ENCODE data around the gene MAGEA10. TPM values are rescaled to one million over a fixed set of nuclear protein-coding genes. Genes with fewer than 3 reads are reported as not detected.

MAGEA10 gene
- total RNA-seq, 1 donor: not detected

DNA sequence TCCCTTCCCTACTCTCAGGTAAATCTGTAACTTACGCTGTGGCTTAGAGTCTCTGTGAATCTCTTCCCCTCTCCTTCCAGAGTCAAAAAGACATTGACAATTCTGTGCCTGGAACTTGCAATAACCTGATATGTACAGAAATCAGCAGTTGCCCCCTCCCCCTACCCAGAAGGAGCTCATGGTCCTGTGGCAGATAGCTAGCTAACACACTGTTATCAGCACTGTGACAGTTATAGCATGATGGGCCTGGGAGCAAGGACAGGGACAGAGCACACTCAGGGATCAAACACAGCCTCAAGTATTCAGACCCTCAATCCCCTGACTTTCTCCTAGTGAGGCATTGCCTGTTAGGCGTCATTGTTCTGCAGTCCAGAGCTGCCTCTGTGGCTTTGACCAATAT, 18.7 kb upstream of the MAGEA10 start:
- TF ChIP-seq CTCF (IDR thresholded peaks at IDR 0.05; ENCODE audit: insufficient read depth, low read depth, low read length): no peak
- no peak for DNase-seq (ENCODE audit: low read depth)
- H3K4me3 ChIP-seq (ENCODE audit: low read depth, low read length): no peak overlapping the region

DNA sequence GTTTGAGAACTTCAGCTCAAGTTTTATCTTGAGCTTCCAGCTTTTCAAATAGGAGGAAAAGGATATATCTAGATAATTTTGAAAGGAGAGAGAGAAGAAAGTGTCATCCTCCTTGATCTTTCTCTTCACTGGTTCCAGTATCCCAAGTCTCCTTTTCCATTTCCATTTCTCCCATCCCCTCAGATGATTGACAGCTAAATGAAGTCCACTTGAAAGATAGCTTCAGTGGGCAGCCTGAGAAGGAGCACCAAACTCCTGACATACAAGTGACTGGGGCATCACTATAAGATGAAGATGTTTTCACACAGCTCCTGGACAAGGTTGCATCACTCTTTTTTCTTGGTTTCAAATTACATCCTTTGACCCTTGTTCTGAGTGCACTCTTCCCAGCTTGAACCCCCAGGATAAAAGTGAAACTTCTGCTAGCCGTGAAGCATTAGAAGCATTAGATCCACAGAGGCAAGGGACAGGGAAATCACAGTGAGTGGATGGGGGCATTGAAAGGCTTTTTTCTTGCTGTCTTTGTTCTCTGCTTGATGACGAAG, 17.5 kb upstream of the MAGEA10 start:
- no peak for TF ChIP-seq CTCF (IDR thresholded peaks at IDR 0.05; ENCODE audit: insufficient read depth, low read depth, low read length)
- DNase-seq (ENCODE audit: low read depth): no peak
- no peak overlapping the region for H3K4me3 ChIP-seq (ENCODE audit: low read depth, low read length)

- H3K4me3 ChIP-seq (ENCODE audit: low read depth, low read length): no peak overlapping the region
- no peak for TF ChIP-seq CTCF (IDR thresholded peaks at IDR 0.05; ENCODE audit: insufficient read depth, low read depth, low read length)
- DNase-seq (ENCODE audit: low read depth): no peak
These were observed 15.7 kb upstream of the MAGEA10 start for GRCh38 chrX:152154050-152154449.

- DNase-seq (ENCODE audit: low read depth): no peak
- no peak for TF ChIP-seq CTCF (IDR thresholded peaks at IDR 0.05; ENCODE audit: insufficient read depth, low read depth, low read length)
- H3K4me3 ChIP-seq (ENCODE audit: low read depth, low read length): no peak overlapping the region
These were observed 12.9 kb upstream of the MAGEA10 start for GRCh38 chrX:152151256-152151655.

GRCh38 chrX:152149648-152150047, 11.3 kb upstream of the MAGEA10 start:
- no peak for TF ChIP-seq CTCF (IDR thresholded peaks at IDR 0.05; ENCODE audit: insufficient read depth, low read depth, low read length)
- DNase-seq (ENCODE audit: low read depth): no peak
- H3K4me3 ChIP-seq (ENCODE audit: low read depth, low read length): no peak overlapping the region

- no peak for TF ChIP-seq CTCF (IDR thresholded peaks at IDR 0.05; ENCODE audit: insufficient read depth, low read depth, low read length)
- no peak for DNase-seq (ENCODE audit: low read depth)
- no peak overlapping the region for H3K4me3 ChIP-seq (ENCODE audit: low read depth, low read length)
These were observed 1.2 kb upstream of the MAGEA10 start for GRCh38 chrX:152139589-152139988.

DNA sequence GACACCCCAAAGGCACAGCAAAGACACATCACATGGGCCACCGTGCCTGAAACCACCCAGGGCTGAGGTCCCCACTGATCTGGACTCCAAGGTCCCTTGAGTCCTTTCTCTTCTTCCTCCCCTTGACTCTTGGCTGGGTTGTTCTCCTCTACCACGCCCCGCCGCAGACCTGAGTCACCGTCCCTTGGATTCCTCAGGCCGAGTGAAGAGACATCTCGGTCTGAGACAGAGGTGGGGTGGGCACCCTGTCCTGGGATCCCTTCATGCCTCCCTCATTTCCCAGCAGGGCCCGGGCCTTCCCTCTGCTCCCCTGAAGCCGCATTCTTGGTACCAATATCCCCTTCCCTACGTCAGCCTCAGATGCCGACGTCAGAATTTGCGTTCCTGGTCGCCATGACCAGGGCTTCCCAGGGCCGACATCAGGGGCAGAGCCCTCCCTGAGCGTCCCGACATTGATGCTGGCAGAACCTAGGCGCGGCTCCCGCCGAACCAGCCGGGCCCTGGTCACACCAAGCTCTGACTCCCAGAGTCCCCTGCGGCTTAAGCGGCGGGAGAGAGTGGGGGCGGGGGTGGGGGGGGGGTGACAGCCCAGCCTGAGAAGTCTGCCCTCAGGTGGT, 498 bp downstream of the MAGEA10 start:
- no peak for TF ChIP-seq CTCF (IDR thresholded peaks at IDR 0.05; ENCODE audit: insufficient read depth, low read depth, low read length)
- H3K4me3 ChIP-seq (ENCODE audit: low read depth, low read length): no peak overlapping the region
- no peak for DNase-seq (ENCODE audit: low read depth)

All from fibroblast of villous mesenchyme (primary cell).